Astrocyte (in vitro differentiated cells and primary cell): ENCODE measurements around the gene SLC35C1.

Experiments
- EZH2 ChIP-seq: IDR thresholded peaks from 2 replicates; pipeline ENCODE4 v1.6.1; 2012; ENCODE audit warnings: mild to moderate bottlenecking, low read length, inconsistent platforms; ENCODE audit not compliant: insufficient read depth
- TF ChIP-seq, protein P1 (sequence below): IDR thresholded peaks from 2 replicates; pipeline ENCODE4 v1.5.1; 2011; ENCODE audit warnings: low read depth, mild to moderate bottlenecking, inconsistent platforms, low read length, moderate library complexity; ENCODE audit not compliant: insufficient read depth

DNA sequence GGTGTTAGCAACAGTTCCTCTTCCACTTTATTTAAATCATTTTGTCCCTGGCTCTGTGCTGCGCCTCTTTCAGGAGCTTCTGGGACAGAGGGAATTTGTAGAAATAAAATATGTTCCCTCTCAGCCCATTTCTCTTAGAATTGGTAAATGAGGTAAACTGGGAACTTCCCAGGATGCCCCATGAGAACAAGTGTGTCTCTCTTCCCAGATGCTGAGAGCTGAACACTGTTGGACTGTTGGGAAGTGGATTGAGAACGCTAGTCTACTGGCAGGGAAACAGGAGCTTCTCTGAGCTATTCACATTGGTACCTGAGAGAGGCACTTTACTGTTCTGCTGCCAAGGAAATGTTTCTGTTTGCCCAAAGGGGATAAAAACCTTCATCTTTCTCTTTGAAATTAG lies 46.3 kb downstream of the SLC35C1 start:
- TF ChIP-seq, protein P1, sequence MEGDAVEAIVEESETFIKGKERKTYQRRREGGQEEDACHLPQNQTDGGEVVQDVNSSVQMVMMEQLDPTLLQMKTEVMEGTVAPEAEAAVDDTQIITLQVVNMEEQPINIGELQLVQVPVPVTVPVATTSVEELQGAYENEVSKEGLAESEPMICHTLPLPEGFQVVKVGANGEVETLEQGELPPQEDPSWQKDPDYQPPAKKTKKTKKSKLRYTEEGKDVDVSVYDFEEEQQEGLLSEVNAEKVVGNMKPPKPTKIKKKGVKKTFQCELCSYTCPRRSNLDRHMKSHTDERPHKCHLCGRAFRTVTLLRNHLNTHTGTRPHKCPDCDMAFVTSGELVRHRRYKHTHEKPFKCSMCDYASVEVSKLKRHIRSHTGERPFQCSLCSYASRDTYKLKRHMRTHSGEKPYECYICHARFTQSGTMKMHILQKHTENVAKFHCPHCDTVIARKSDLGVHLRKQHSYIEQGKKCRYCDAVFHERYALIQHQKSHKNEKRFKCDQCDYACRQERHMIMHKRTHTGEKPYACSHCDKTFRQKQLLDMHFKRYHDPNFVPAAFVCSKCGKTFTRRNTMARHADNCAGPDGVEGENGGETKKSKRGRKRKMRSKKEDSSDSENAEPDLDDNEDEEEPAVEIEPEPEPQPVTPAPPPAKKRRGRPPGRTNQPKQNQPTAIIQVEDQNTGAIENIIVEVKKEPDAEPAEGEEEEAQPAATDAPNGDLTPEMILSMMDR, result no peak
- no peak for TF ChIP-seq EZH2
